Omental fat pad (tissue), 4 donors: Measurements from ENCODE around the gene IGSF9. TPM values are rescaled to one million over a fixed set of nuclear protein-coding genes. Genes with fewer than 3 reads are reported as not detected.

Experiments used
- ATAC-seq: fragments of 150-250 bp; one replicate; pipeline ENCODE4 v1.9.1; 2016; ENCODE audit warnings: mild to moderate bottlenecking, moderate library complexity; ENCODE audit not compliant: low FRiP score
- DNase-seq: peaks from one replicate; pipeline ENCODE4 v3.0.0-alpha.2; 2019; ENCODE audit warnings: low spot score
- total RNA-seq, 4 donors: library from RNA; depleted of rRNA; stranded (reverse); fragments of >200 nt; gene quantifications; one replicate each; pipeline ENCODE4 v1.1.0, GENCODE V29; 2016
- TF ChIP-seq, protein P1 (sequence below), 3 donors: fragments of 450-650 bp; IDR thresholded peaks; one replicate each; pipeline ENCODE4 v1.5.1; 2016 to 2017; ENCODE audit warnings: antibody characterized with exemption in 3 of 3, mild to moderate bottlenecking in 3 of 3, moderate library complexity in 2 of 3

IGSF9 gene
- total RNA-seq, 4 donors from 2014 or later: 4.3 to 11.0 (median 9.4) TPM; not detected in 1

DNA sequence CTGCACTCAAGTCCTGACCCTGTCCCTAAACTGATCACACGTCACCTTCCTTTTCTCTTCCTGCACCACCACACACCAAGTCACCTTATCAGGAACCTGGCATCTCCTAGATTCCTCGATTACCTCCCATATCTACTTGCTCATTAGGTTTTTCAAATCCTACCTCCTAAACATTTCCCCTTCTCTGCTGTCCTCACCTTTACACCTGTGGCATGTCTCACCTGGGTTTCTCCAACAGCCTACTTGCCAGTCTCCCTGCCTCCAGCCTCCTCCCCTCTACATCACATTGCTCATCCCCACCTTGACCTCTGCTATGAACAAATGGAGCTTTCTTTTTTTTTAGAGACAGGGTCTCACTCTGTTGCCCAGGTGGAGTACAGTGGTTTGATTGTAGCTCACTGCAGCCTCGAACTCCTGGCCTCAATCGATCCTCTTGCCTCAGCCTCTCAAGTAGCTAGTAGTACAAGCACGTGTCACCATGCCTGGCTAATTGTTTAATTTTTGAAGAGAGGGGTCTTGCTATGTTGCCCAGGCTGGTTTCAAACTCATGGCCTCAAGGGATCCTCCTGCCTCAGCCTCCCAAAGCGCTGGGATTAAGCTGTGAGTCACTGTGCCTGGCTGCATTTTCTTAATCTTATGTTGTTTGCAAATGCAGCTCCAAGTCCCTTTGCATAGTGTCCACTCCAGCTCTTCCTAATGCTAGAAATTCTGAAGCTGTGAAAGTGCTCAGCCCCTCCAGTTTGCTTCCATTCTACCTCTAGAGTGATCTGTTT lies 6.3 kb downstream of the IGSF9 start:
- ATAC-seq (no peak), DNase-seq (no peak)
- TF ChIP-seq, protein P1, sequence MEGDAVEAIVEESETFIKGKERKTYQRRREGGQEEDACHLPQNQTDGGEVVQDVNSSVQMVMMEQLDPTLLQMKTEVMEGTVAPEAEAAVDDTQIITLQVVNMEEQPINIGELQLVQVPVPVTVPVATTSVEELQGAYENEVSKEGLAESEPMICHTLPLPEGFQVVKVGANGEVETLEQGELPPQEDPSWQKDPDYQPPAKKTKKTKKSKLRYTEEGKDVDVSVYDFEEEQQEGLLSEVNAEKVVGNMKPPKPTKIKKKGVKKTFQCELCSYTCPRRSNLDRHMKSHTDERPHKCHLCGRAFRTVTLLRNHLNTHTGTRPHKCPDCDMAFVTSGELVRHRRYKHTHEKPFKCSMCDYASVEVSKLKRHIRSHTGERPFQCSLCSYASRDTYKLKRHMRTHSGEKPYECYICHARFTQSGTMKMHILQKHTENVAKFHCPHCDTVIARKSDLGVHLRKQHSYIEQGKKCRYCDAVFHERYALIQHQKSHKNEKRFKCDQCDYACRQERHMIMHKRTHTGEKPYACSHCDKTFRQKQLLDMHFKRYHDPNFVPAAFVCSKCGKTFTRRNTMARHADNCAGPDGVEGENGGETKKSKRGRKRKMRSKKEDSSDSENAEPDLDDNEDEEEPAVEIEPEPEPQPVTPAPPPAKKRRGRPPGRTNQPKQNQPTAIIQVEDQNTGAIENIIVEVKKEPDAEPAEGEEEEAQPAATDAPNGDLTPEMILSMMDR (IDR thresholded peaks at IDR 0.05): no peak

DNA sequence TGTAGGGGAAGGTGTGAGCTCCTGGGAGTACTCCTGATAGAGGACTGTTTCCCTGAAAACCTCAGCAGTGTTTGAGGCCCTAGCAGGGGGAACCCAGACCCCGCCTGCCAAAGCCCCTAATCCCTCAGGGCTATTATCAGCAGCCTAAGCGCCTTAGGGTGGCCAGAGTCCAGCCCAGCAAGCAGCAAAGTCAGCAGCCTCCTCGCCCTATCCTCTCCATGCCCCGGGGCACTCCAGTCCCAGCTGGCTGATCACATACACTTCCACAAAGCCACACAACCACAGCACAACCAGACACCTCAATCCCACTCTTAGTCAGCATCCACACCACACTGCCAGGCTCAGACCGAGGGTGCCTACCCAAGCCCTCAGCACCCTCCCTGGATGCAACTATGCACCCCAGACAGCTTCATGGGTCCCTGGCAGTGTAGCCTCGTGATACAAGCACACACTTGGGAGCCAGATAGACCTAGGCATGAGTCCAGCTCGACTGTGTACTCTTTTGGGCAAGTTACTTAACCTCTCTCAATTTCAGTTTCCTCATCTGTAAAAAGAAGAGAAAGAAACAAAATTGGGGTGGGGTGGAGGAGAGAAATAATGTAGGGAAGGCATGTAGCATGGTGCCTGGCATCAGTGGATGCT lies 7.1 kb downstream of the IGSF9 start:
- no peak for DNase-seq
- TF ChIP-seq, protein P1 (IDR thresholded peaks at IDR 0.05): no peak
- ATAC-seq: no peak

- ATAC-seq (peak; percentile 2), DNase-seq (no peak)
- TF ChIP-seq, protein P1 (IDR thresholded peaks at IDR 0.05): no peak
These were observed 8.2 kb downstream of the IGSF9 start for GRCh38 chr1:159937054-159937750.

GRCh38 chr1:159936273-159936904 lies 9.0 kb downstream of the IGSF9 start:
- ATAC-seq (peak; percentile 45), DNase-seq (peak; percentile 86)
- TF ChIP-seq, protein P1 (IDR thresholded peaks at IDR 0.05): peak in 2 of 3 donors; percentile 72 to 95

DNA sequence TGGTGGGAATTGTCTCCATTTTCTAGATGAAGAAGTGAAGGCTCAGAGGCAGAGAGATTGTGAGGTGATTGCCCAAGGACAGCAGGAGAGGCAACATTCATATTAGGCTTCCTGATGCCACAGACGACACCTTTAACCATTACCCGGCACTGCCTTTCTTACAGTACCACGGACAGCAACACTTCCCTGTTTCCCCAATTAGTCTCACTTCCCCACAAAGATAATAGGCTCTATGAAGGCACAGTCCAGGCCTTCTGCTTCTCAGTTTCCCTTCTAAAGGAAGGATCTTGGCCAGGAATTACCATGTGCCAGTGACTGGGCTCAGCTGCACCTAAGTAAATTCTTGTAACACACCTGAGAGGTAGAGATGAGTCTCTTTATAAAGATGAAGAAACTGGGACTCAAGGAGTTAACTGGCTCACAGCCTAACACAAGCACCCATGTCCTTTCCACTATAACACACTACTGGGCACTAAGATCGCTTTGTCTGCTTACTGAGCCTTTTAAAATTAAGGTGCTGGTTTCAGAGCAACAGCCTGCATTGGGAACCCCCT lies 9.6 kb downstream of the IGSF9 start:
- ATAC-seq (no peak), DNase-seq (no peak)
- TF ChIP-seq, protein P1 (IDR thresholded peaks at IDR 0.05): no peak

GRCh38 chr1:159935305-159935704 lies 10.1 kb downstream of the IGSF9 start:
- ATAC-seq (no peak), DNase-seq (no peak)
- TF ChIP-seq, protein P1 (IDR thresholded peaks at IDR 0.05): no peak
